Measurements from ENCODE around the gene NBAS. TPM values are rescaled to one million over a fixed set of nuclear protein-coding genes. Genes with fewer than 3 reads are reported as not detected.

The NBAS gene
- total RNA-seq, 4 donors from 2014 or later, result 27.3 to 43.6 (median 28.4) TPM

Other genes with a start within 250 kb of the NBAS start
- 100 to 1,000 TPM in 1 of 4 donors, 10 to 100 TPM in 3; 72.8 to 108 (median 88.6) TPM for gene DDX1, start 30.5 kb upstream of the NBAS start, total RNA-seq